Measurements from ENCODE around the gene KCNF1.

KCNF1 gene

DNA sequence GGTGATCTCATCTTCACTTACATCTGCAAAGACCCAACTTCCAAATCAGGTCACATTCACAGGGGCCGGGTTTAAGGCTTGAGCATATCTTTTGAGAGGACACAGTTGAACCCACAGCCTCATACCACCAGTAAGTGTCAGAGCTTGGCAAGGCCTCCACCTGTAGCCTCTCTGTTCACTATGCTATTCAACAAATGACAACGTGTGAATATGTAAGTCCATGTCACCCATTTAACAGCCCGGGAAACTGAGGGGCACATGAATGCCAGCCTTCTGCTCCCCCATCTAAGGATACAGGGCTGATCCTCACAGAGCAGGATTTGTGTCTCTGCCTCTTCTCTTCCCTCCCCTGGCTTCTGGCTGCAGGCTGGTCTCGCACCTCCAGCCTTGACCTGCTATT is 3.5 kb upstream of the KCNF1 start:
- Histone ChIP-seq H3K36me3 (ENCODE audit: insufficient read depth, low read depth, low read length) (no peaks in the 10 kb centered on the region), H3K4me3 (ENCODE audit: low read length) (no peak overlapping the region), H3K9me3 (ENCODE audit: insufficient read depth, low read depth, low read length) (no peaks in the 10 kb centered on the region), H3K27me3 (ENCODE audit: insufficient read depth, low read length) (peaks cover 28% of the 10 kb centered on the region), H3K27ac (ENCODE audit: low read length) (no peak overlapping the region), H3K9ac (ENCODE audit: low read depth, low read length) (no peak overlapping the region), H3K4me1 (ENCODE audit: insufficient read depth, low read length) (peaks cover 3% of the 10 kb centered on the region; the same call in 1 of the 2 replicates)

DNA sequence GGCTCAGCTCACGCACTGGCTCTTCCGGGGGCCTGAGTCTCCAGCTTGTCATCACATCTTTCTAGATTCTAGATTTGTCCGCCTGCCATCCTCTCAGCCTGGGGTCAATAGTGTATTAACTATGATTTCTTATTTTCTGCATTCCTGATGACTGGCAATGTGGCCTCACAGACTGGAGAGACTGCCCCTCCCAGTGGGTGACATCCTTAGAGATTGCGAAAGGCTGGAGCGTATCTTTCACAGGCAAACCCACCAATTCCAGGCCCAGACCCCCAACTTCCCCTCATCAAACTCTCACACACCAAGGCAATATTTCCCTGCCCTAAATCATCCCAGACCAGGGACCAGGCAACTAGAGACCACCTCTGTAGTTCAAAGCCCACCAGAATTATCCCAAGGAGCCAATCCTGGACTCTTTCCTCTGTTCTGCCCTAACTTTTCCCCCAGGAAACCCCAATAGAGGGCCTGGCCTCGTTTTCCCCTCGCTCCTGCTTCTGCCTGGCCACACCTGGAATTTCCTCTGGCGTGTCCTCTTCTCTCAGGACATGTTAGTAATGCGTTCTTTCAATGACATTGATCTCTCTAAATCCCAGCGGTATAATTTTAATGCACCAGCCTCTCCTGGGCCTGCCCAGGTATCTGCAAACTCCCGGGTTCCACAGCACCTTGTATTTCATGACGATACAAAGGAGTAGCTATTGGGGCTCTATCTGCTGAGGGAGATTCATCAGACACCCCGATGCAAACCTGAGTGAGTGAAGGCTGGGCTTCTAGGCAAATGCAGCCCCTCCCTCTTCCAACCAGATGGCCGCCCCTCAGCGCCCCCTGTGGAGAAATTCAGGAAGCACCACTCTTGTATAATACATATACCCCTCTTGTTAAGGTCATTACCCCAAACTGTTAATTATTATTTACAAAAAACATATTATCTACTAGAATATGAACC is 2.4 kb upstream of the KCNF1 start:
- H3K36me3 ChIP-seq (ENCODE audit: insufficient read depth, low read depth, low read length), result no peaks in the 10 kb centered on the region
- H3K27ac ChIP-seq (ENCODE audit: low read length), result no peak overlapping the region
- peaks cover 3% of the 10 kb centered on the region; the same call in 1 of the 2 replicates for H3K4me1 ChIP-seq (ENCODE audit: insufficient read depth, low read length)
- H3K4me3 ChIP-seq (ENCODE audit: low read length), result no peak overlapping the region
- H3K9ac ChIP-seq (ENCODE audit: low read depth, low read length), result no peak overlapping the region
- peaks cover 39% of the 10 kb centered on the region for H3K27me3 ChIP-seq (ENCODE audit: insufficient read depth, low read length)
- H3K9me3 ChIP-seq (ENCODE audit: insufficient read depth, low read depth, low read length), result no peaks in the 10 kb centered on the region

DNA sequence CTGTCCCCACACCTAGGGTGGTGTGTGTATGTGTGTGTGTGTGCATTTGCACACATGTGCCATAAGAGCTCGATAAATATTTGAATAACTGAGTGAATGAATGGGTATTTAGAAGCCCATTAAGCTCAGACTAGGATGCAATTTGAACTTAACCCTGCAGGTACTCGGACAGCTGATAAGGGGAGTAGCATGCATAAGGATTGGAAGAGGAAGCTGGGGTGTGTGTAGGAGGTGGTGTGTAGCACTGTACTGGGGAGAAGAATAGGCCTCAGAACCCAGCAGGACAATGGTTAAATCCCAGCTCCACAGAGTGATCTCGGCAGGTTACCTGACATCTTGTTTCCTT is 1.8 kb upstream of the KCNF1 start:
- Histone ChIP-seq H3K27ac (ENCODE audit: low read length) (no peak overlapping the region), H3K9me3 (ENCODE audit: insufficient read depth, low read depth, low read length) (no peaks in the 10 kb centered on the region), H3K36me3 (ENCODE audit: insufficient read depth, low read depth, low read length) (no peaks in the 10 kb centered on the region), H3K27me3 (ENCODE audit: insufficient read depth, low read length) (peaks cover 39% of the 10 kb centered on the region), H3K4me3 (ENCODE audit: low read length) (no peak overlapping the region), H3K9ac (ENCODE audit: low read depth, low read length) (no peak overlapping the region), H3K4me1 (ENCODE audit: insufficient read depth, low read length) (peaks cover 3% of the 10 kb centered on the region; the same call in 1 of the 2 replicates)

DNA sequence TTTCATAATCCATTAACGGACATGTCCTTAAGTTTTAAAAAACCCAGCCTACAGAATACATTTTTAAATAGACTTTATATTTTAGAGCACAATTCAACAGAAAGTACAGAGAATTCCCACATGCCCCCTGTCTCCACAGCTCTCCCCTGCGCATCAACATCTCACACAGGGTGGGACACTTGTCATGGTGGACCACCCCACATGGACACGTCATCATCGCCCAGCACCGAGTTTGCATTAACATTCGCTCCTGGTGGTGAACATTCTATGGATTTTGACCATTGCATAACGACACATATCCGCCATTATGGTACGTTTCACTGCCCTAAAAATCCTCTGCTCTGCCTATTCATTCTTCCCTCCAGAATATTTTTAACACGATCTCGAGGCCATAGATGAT is 1.1 kb upstream of the KCNF1 start:
- Histone ChIP-seq H3K4me1 (ENCODE audit: insufficient read depth, low read length) (peaks cover 3% of the 10 kb centered on the region; the same call in 1 of the 2 replicates), H3K27ac (ENCODE audit: low read length) (no peak overlapping the region), H3K4me3 (ENCODE audit: low read length) (no peak overlapping the region), H3K9ac (ENCODE audit: low read depth, low read length) (no peak overlapping the region), H3K36me3 (ENCODE audit: insufficient read depth, low read depth, low read length) (no peaks in the 10 kb centered on the region), H3K27me3 (ENCODE audit: insufficient read depth, low read length) (peaks cover 39% of the 10 kb centered on the region), H3K9me3 (ENCODE audit: insufficient read depth, low read depth, low read length) (no peaks in the 10 kb centered on the region)

DNA sequence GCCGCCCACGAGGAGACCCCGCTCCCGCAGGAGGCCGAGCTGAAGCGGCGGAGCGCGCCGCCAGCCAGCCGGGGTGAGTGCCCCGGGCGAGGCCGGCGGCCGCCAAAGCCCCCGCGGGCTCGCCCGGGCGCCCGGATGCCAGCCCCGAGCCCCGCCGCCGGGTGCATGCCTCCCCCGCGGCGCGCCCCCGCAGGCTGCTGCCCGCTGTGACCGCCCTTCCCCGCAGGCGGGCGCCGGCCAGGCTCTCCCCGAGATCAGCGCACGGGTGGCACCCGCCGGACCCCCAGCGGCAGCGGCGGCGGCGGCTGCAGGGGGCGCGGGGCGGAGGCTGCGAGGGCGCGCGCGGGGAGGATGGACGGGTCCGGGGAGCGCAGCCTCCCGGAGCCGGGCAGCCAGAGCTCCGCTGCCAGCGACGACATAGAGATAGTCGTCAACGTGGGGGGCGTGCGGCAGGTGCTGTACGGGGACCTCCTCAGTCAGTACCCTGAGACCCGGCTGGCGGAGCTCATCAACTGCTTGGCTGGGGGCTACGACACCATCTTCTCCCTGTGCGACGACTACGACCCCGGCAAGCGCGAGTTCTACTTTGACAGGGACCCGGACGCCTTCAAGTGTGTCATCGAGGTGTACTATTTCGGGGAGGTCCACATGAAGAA is 470 bp downstream of the KCNF1 start:
- peak overlapping the region; percentile 72; the same call in 1 of the 2 replicates for H3K4me3 ChIP-seq (ENCODE audit: low read length)
- H3K9ac ChIP-seq (ENCODE audit: low read depth, low read length), result no peak overlapping the region
- H3K4me1 ChIP-seq (ENCODE audit: insufficient read depth, low read length), result peaks cover 3% of the 10 kb centered on the region; the same call in 1 of the 2 replicates

DNA sequence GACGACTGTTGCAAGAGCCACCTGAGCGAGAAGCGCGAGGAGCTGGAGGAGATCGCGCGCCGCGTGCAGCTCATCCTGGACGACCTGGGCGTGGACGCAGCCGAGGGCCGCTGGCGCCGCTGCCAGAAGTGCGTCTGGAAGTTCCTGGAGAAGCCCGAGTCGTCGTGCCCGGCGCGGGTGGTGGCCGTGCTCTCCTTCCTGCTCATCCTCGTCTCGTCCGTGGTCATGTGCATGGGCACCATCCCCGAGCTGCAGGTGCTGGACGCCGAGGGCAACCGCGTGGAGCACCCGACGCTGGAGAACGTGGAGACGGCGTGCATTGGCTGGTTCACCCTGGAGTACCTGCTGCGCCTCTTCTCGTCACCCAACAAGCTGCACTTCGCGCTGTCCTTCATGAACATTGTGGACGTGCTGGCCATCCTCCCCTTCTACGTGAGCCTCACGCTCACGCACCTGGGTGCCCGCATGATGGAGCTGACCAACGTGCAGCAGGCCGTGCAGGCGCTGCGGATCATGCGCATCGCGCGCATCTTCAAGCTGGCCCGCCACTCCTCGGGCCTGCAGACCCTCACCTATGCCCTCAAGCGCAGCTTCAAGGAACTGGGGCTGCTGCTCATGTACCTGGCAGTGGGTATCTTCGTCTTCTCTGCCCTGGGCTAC is 1.2 kb downstream of the KCNF1 start:
- H3K4me3 ChIP-seq (ENCODE audit: low read length), result no peak overlapping the region
- peaks cover 39% of the 10 kb centered on the region for H3K27me3 ChIP-seq (ENCODE audit: insufficient read depth, low read length)
- H3K9me3 ChIP-seq (ENCODE audit: insufficient read depth, low read depth, low read length), result no peaks in the 10 kb centered on the region
- H3K36me3 ChIP-seq (ENCODE audit: insufficient read depth, low read depth, low read length), result no peaks in the 10 kb centered on the region
- H3K27ac ChIP-seq (ENCODE audit: low read length), result no peak overlapping the region
- peaks cover 3% of the 10 kb centered on the region; the same call in 1 of the 2 replicates for H3K4me1 ChIP-seq (ENCODE audit: insufficient read depth, low read length)
- H3K9ac ChIP-seq (ENCODE audit: low read depth, low read length), result no peak overlapping the region

More for the DNA sequence above, 470 bp downstream of the KCNF1 start:
- no peak overlapping the region for H3K27ac ChIP-seq (ENCODE audit: low read length)
- no peaks in the 10 kb centered on the region for H3K36me3 ChIP-seq (ENCODE audit: insufficient read depth, low read depth, low read length)
- H3K9me3 ChIP-seq (ENCODE audit: insufficient read depth, low read depth, low read length), result no peaks in the 10 kb centered on the region
- H3K27me3 ChIP-seq (ENCODE audit: insufficient read depth, low read length), result peaks cover 39% of the 10 kb centered on the region

DNA sequence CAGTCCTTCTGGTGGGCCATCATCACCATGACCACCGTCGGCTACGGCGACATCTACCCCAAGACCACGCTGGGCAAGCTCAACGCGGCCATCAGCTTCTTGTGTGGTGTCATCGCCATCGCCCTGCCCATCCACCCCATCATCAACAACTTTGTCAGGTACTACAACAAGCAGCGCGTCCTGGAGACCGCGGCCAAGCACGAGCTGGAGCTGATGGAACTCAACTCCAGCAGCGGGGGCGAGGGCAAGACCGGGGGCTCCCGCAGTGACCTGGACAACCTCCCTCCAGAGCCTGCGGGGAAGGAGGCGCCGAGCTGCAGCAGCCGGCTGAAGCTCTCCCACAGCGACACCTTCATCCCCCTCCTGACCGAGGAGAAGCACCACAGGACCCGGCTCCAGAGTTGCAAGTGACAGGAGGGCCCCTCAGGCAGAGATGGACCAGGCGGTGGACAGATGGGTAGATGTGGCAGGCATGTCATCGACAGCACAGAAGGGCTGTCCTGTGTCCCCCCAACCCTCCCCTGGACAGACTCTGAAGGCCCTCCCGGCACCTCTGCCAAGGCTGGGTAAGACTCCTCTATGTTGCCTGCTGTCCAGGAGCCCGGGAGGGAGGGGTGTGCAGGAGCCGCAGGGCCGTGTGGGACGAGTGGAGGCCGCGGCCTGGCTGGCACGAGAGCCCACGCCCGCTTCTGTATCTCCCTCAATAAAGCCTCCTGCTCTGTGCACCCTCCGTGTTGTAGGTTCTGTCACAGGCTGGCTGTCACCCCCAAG is 2.0 kb downstream of the KCNF1 start:
- Histone ChIP-seq H3K4me1 (ENCODE audit: insufficient read depth, low read length) (peaks cover 3% of the 10 kb centered on the region; the same call in 1 of the 2 replicates), H3K9me3 (ENCODE audit: insufficient read depth, low read depth, low read length) (no peaks in the 10 kb centered on the region), H3K36me3 (ENCODE audit: insufficient read depth, low read depth, low read length) (no peaks in the 10 kb centered on the region), H3K27me3 (ENCODE audit: insufficient read depth, low read length) (peaks cover 39% of the 10 kb centered on the region), H3K4me3 (ENCODE audit: low read length) (no peak overlapping the region), H3K9ac (ENCODE audit: low read depth, low read length) (no peak overlapping the region), H3K27ac (ENCODE audit: low read length) (no peak overlapping the region)

DNA sequence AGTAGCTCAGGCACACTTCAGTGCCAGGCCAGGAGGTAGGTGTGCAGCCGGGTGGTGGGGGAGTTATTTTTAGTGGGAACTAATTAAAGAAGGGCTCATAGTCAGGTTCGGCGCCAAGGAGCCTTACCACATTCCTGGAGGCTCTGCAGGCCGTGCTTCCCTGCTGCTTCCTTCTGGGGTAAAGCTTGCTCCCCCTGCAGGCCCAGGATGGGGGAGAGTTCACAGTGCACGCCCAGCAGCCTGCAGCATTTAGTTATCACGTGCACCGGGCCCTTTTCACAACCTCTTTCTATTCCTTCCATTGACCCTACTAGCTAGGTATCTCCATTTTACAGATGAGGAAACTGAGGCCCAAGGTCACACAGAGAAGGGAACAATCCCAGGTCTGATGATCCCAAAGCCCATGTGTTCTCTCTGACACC is 2.5 kb downstream of the KCNF1 start:
- no peak overlapping the region for H3K4me3 ChIP-seq (ENCODE audit: low read length)
- no peaks in the 10 kb centered on the region for H3K36me3 ChIP-seq (ENCODE audit: insufficient read depth, low read depth, low read length)
- H3K9ac ChIP-seq (ENCODE audit: low read depth, low read length), result no peak overlapping the region
- H3K9me3 ChIP-seq (ENCODE audit: insufficient read depth, low read depth, low read length), result no peaks in the 10 kb centered on the region
- H3K4me1 ChIP-seq (ENCODE audit: insufficient read depth, low read length), result peaks cover 3% of the 10 kb centered on the region; the same call in 1 of the 2 replicates
- no peak overlapping the region for H3K27ac ChIP-seq (ENCODE audit: low read length)
- H3K27me3 ChIP-seq (ENCODE audit: insufficient read depth, low read length), result peaks cover 39% of the 10 kb centered on the region

DNA sequence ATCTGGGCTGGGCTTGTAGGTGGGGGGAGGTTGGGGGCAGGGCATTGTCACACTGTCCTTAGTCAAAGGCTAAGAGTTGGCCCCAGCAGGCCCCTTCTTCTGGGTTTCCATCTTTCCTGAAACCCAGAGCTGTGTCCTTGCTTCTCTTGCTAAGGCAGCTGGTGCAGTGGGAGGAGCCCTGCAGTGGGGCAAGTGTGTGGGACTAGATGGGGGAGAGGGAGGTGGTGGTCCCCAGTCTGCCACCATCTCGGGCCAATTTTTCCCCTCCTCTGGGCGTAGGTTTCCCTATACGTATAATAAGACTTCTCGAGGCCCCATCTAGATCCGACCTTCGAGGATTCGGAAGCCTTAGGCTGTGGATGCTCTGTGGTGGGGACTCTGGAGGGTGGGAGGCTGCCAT is 3.5 kb downstream of the KCNF1 start:
- peaks cover 38% of the 10 kb centered on the region for H3K27me3 ChIP-seq (ENCODE audit: insufficient read depth, low read length)
- no peak overlapping the region for H3K9ac ChIP-seq (ENCODE audit: low read depth, low read length)
- no peaks in the 10 kb centered on the region for H3K36me3 ChIP-seq (ENCODE audit: insufficient read depth, low read depth, low read length)
- H3K4me1 ChIP-seq (ENCODE audit: insufficient read depth, low read length), result no peaks in the 10 kb centered on the region; the same call in 1 of the 2 replicates
- H3K4me3 ChIP-seq (ENCODE audit: low read length), result no peak overlapping the region
- no peaks in the 10 kb centered on the region for H3K9me3 ChIP-seq (ENCODE audit: insufficient read depth, low read depth, low read length)
- no peak overlapping the region for H3K27ac ChIP-seq (ENCODE audit: low read length)

DNA sequence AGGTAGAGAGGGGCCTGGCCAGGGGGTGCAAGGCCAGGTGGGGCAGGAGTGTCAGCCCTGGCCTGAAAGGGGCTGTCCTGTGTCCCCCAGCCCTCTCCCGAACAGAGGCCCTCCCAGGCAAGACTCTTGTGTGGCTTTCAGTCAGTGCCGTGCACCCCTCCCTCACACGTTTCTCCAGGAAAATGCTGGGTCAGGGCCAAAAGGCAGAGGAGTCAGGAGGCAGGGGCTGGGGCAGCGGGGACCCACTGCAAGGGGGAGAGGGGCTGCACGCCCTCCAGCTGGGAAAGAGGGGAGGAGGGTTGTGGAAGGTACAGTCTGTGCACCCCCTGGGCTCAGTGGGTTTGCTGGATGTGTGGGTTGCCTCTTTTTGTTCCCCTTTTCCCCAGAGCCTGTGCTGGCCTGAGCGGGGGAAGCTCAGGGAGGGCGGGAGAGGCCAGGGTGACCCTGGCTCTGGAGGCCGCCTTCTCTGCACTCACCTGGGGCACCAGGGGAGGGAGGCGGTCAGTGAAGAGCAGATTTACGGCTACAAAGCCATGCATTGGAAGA is 4.1 kb downstream of the KCNF1 start:
- Histone ChIP-seq H3K9ac (ENCODE audit: low read depth, low read length) (no peak overlapping the region), H3K4me1 (ENCODE audit: insufficient read depth, low read length) (no peaks in the 10 kb centered on the region; the same call in 1 of the 2 replicates), H3K27me3 (ENCODE audit: insufficient read depth, low read length) (peaks cover 33% of the 10 kb centered on the region), H3K4me3 (ENCODE audit: low read length) (no peak overlapping the region), H3K9me3 (ENCODE audit: insufficient read depth, low read depth, low read length) (no peaks in the 10 kb centered on the region), H3K27ac (ENCODE audit: low read length) (no peak overlapping the region), H3K36me3 (ENCODE audit: insufficient read depth, low read depth, low read length) (no peaks in the 10 kb centered on the region)

DNA sequence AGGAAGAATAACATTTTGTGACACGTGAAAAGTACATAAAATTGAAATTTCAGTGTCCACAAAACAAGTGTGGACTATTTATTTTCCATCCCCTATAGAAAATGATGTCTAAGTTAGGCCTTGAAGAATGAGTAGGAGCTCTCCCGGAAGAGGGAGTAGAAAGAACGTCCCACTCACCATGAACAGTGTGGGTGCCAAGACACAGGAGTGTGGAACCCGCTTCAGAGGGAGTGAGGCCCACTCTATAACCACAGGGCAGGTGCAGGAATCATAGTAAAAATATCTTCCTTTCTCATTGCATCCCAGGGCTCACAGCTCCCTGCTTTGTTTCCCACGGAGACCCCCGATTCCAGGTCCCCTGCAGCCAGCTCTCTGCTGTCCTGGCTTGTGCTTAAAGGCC is 5.2 kb downstream of the KCNF1 start:
- Histone ChIP-seq H3K4me1 (ENCODE audit: insufficient read depth, low read length) (peaks cover 1% of the 10 kb centered on the region; the same call in 1 of the 2 replicates), H3K4me3 (ENCODE audit: low read length) (no peak overlapping the region), H3K9me3 (ENCODE audit: insufficient read depth, low read depth, low read length) (no peaks in the 10 kb centered on the region), H3K36me3 (ENCODE audit: insufficient read depth, low read depth, low read length) (no peaks in the 10 kb centered on the region), H3K27ac (ENCODE audit: low read length) (no peak overlapping the region), H3K9ac (ENCODE audit: low read depth, low read length) (no peak overlapping the region), H3K27me3 (ENCODE audit: insufficient read depth, low read length) (peaks cover 31% of the 10 kb centered on the region)

Data from iPS-20b (cell line).